Breast epithelium (tissue), 3 donors: ENCODE results near the gene UNC5A.

Experiments
- POLR2AphosphoS5 ChIP-seq, 3 donors: sonication (generic); formaldehyde crosslinking; IDR thresholded peaks; one replicate each; pipeline ENCODE4 v1.6.1; 2017; ENCODE audit warnings: antibody characterized with exemption in 3 of 3
- TF ChIP-seq, protein P1 (sequence below), 3 donors: fragments of 450-650 bp; IDR thresholded peaks; one replicate each; pipeline ENCODE4 v1.5.1; 2016 to 2017; ENCODE audit warnings: antibody characterized with exemption in 3 of 3, mild to moderate bottlenecking in 3 of 3, moderate library complexity in 3 of 3

GRCh38 chr5:176802116-176802784, 8.1 kb upstream of the UNC5A start:
- TF ChIP-seq, protein P1, sequence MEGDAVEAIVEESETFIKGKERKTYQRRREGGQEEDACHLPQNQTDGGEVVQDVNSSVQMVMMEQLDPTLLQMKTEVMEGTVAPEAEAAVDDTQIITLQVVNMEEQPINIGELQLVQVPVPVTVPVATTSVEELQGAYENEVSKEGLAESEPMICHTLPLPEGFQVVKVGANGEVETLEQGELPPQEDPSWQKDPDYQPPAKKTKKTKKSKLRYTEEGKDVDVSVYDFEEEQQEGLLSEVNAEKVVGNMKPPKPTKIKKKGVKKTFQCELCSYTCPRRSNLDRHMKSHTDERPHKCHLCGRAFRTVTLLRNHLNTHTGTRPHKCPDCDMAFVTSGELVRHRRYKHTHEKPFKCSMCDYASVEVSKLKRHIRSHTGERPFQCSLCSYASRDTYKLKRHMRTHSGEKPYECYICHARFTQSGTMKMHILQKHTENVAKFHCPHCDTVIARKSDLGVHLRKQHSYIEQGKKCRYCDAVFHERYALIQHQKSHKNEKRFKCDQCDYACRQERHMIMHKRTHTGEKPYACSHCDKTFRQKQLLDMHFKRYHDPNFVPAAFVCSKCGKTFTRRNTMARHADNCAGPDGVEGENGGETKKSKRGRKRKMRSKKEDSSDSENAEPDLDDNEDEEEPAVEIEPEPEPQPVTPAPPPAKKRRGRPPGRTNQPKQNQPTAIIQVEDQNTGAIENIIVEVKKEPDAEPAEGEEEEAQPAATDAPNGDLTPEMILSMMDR (IDR thresholded peaks at IDR 0.05) = no peak
- TF ChIP-seq POLR2AphosphoS5 (IDR thresholded peaks at IDR 0.05) = no peak
